Progenitor cell of endocrine pancreas (in vitro differentiated cells): ENCODE results near the gene EXD3. TPM values are rescaled to one million over a fixed set of nuclear protein-coding genes. Genes with fewer than 3 reads are reported as not detected.

Experiments used
- DNase-seq: peaks from one replicate; pipeline ENCODE4 v3.0.0; 2021; ENCODE audit warnings: low spot score; ENCODE audit not compliant: unreplicated experiment
- H3K27ac Mint-ChIP-seq: 2 replicates; pipeline ENCODE4 v1.8.0; 2021; ENCODE audit warnings: mild to moderate bottlenecking, moderate library complexity, mixed read lengths
- H3K27me3 Mint-ChIP-seq: 2 replicates; pipeline ENCODE4 v1.8.0; 2021; ENCODE audit warnings: mixed read lengths
- H3K36me3 Mint-ChIP-seq: 2 replicates; pipeline ENCODE4 v1.8.0; 2022; ENCODE audit warnings: mixed read lengths; ENCODE audit not compliant: insufficient read depth
- H3K4me1 Mint-ChIP-seq: 2 replicates; pipeline ENCODE4 v1.8.0; 2021; ENCODE audit warnings: low read depth, mixed read lengths
- H3K4me3 Mint-ChIP-seq: 2 replicates; pipeline ENCODE4 v1.8.0; 2021; ENCODE audit warnings: low read depth, mild to moderate bottlenecking, moderate library complexity, mixed read lengths
- H3K9me3 Mint-ChIP-seq: 2 replicates; pipeline ENCODE4 v1.8.0; 2021; ENCODE audit warnings: low read depth, mixed read lengths
- total RNA-seq: library from RNA; stranded (reverse); gene quantifications from 2 replicates; pipeline ENCODE4 v1.2.1, GENCODE V29; 2021
- TF ChIP-seq, protein P1 (sequence below): fragments of 200-600 bp; sonication (generic); IDR thresholded peaks from one replicate; pipeline ENCODE4 v1.5.0; 2021; ENCODE audit warnings: antibody characterized with exemption, mild to moderate bottlenecking; ENCODE audit not compliant: unreplicated experiment

EXD3 gene
- total RNA-seq, 1 donor from 2014 or later, result 31.7 TPM

- Mint-ChIP-seq H3K4me3 (no peak overlapping the region), H3K4me1 (no peaks in the 10 kb centered on the region), H3K27me3 (peaks cover 20% of the 10 kb centered on the region), H3K36me3 (no peaks in the 10 kb centered on the region), H3K27ac (peak overlapping the region; percentile 6), H3K9me3 (no peaks in the 10 kb centered on the region)
- TF ChIP-seq, protein P1, sequence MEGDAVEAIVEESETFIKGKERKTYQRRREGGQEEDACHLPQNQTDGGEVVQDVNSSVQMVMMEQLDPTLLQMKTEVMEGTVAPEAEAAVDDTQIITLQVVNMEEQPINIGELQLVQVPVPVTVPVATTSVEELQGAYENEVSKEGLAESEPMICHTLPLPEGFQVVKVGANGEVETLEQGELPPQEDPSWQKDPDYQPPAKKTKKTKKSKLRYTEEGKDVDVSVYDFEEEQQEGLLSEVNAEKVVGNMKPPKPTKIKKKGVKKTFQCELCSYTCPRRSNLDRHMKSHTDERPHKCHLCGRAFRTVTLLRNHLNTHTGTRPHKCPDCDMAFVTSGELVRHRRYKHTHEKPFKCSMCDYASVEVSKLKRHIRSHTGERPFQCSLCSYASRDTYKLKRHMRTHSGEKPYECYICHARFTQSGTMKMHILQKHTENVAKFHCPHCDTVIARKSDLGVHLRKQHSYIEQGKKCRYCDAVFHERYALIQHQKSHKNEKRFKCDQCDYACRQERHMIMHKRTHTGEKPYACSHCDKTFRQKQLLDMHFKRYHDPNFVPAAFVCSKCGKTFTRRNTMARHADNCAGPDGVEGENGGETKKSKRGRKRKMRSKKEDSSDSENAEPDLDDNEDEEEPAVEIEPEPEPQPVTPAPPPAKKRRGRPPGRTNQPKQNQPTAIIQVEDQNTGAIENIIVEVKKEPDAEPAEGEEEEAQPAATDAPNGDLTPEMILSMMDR, result no peak
- DNase-seq, result no peak
Measured at GRCh38 chr9:137465720-137466388, 42.9 kb upstream of the EXD3 start.

DNA sequence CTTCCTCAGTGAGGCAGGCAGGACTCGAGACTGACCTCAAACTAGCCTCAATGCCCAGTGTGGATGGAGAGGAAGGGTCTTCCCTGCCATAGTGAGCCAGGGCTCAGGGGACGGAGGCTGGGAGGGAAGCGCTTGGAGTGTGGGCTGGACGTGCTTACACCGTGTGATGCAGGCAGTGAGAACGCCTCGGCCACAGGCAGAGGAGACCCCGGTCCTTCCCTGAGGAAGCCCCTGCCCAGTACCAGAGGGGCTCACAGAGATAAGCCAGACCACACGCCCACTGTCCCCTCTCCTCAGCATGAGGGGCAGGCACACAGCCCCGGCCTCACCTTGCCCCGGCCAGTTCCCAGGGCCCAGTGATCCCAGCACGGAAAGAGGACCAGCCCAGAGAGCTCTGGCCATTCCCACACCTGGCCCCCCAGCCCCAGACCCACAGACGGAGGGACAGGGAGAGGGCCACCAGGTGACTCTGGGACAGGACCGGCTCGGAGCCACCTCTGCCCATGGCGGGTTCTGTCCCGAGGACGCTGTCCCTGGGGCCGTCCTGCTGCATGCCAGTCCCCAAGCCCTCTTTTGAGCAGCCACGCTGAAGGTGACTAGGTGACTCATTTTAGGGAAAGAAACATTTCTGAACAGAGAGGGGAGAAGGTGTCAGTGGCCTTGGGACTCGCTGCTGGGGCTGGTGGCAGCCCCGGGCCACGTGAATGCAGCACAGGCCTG lies 42.2 kb upstream of the EXD3 start:
- peaks cover 17% of the 10 kb centered on the region for H3K27me3 Mint-ChIP-seq
- no peaks in the 10 kb centered on the region for H3K36me3 Mint-ChIP-seq
- TF ChIP-seq, protein P1, result no peak
- no peak overlapping the region for H3K27ac Mint-ChIP-seq
- no peak overlapping the region for H3K4me3 Mint-ChIP-seq
- H3K4me1 Mint-ChIP-seq, result no peaks in the 10 kb centered on the region
- no peak for DNase-seq
- H3K9me3 Mint-ChIP-seq, result no peaks in the 10 kb centered on the region

- no peak overlapping the region for H3K27ac Mint-ChIP-seq
- TF ChIP-seq, protein P1, result no peak
Measured at GRCh38 chr9:137464291-137464999, 41.5 kb upstream of the EXD3 start.

GRCh38 chr9:137463931-137464290 lies 40.9 kb upstream of the EXD3 start:
- Mint-ChIP-seq H3K9me3 (no peaks in the 10 kb centered on the region), H3K4me3 (no peak overlapping the region), H3K4me1 (no peaks in the 10 kb centered on the region), H3K27ac (no peak overlapping the region), H3K36me3 (no peaks in the 10 kb centered on the region), H3K27me3 (peaks cover 13% of the 10 kb centered on the region)
- DNase-seq, result no peak
- TF ChIP-seq, protein P1, result no peak

More at GRCh38 chr9:137464291-137464999, 41.5 kb upstream of the EXD3 start:
- H3K9me3 Mint-ChIP-seq, result no peaks in the 10 kb centered on the region
- DNase-seq, result no peak
- no peaks in the 10 kb centered on the region for H3K4me1 Mint-ChIP-seq
- peaks cover 17% of the 10 kb centered on the region for H3K27me3 Mint-ChIP-seq
- no peaks in the 10 kb centered on the region for H3K36me3 Mint-ChIP-seq
- H3K4me3 Mint-ChIP-seq, result no peak overlapping the region
